ENCODE results near the gene SRPRB.
A peak's percentile ranks its signal among the peaks of the same experiment; 100 is the strongest.

Gene SRPRB

DNA sequence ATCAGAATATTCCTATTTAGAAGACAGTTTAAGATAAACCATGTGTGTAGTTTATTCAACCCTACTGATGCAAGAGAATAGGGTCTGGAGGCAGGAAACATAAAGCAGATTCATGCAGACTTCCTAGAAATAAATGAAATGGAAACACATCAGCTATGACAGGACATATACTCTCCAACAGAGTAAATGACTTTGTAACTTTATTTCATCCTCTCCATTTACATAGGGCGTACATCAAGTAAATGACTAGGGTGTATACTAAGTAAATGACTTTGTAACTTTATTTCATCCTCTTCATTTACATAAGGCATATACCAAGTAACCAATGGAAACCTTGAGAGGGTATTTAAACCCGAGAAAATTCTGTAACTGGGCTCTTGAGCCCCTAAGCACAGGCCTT is 17.6 kb upstream of the SRPRB start:
- Histone ChIP-seq H2AFZ (ENCODE audit: insufficient read depth, low read length, poor library complexity) (no peak overlapping the region), H3K36me3 (ENCODE audit: control insufficient read depth in 1 of 2, insufficient read depth in 2 of 2, low read length in 2 of 2) (no peaks in the 10 kb centered on the region), H3K4ac (ENCODE audit: low read depth, low read length) (no peak overlapping the region), H3K9me3 (ENCODE audit: insufficient read depth, low read depth, low read length) (peaks cover 5% of the 10 kb centered on the region), H3K4me3 (ENCODE audit: low read depth, low read length) (no peak overlapping the region), H4K12ac (ENCODE audit: low read depth, low read length) (no peak overlapping the region), H2BK12ac (ENCODE audit: low read length) (no peak overlapping the region), H3K79me2 (ENCODE audit: control insufficient read depth, insufficient read depth, low read length, poor library complexity) (no peaks in the 10 kb centered on the region), H3K23ac (ENCODE audit: low read length) (no peak overlapping the region), H4K8ac (ENCODE audit: low read depth, low read length) (no peak overlapping the region), H2AK5ac (ENCODE audit: low read length) (no peak overlapping the region), H3K4me1 (ENCODE audit: control insufficient read depth in 1 of 2, insufficient read depth in 2 of 2, low read length in 2 of 2) (no peaks in the 10 kb centered on the region), H2BK120ac (ENCODE audit: insufficient read depth, low read length, poor library complexity) (no peak overlapping the region), H2BK5ac (ENCODE audit: low read depth, low read length, poor library complexity) (no peak overlapping the region), H3K18ac (ENCODE audit: low read length) (no peak overlapping the region), H3K14ac (ENCODE audit: low read length) (no peak overlapping the region), H3K79me1 (ENCODE audit: low read length) (no peaks in the 10 kb centered on the region), H3K27ac (ENCODE audit: low read depth, low read length) (no peak overlapping the region), H3K9ac (ENCODE audit: low read length) (no peak overlapping the region), H3K27me3 (ENCODE audit: insufficient read depth, low read length) (no peaks in the 10 kb centered on the region), H3K4me2 (ENCODE audit: low read length) (no peak overlapping the region), H4K91ac (ENCODE audit: low read depth, low read length) (no peak overlapping the region)
- DNase-seq: no peak
- no CpG with 5 or more reads among the region's 2 CpGs for WGBS (ENCODE audit: extremely low coverage, insufficient coverage, insufficient read length)

GRCh38 chr3:133792171-133792763 is 13.3 kb upstream of the SRPRB start:
- H2BK5ac ChIP-seq (ENCODE audit: low read depth, low read length, poor library complexity): no peak overlapping the region
- no peak overlapping the region for H3K4ac ChIP-seq (ENCODE audit: low read depth, low read length)
- 100% methylated on average over 1 of the region's 9 CpGs for WGBS (ENCODE audit: extremely low coverage, insufficient coverage, insufficient read length)
- H4K12ac ChIP-seq (ENCODE audit: low read depth, low read length): no peak overlapping the region
- no peak overlapping the region for H3K4me2 ChIP-seq (ENCODE audit: low read length)
- no peak overlapping the region for H2AFZ ChIP-seq (ENCODE audit: insufficient read depth, low read length, poor library complexity)
- H2BK12ac ChIP-seq (ENCODE audit: low read length): no peak overlapping the region
- no peak overlapping the region for H4K8ac ChIP-seq (ENCODE audit: low read depth, low read length)
- peak in 1 of 2 donors; percentile 5 for DNase-seq
- H2BK120ac ChIP-seq (ENCODE audit: insufficient read depth, low read length, poor library complexity): no peak overlapping the region
- H3K9ac ChIP-seq (ENCODE audit: low read length): no peak overlapping the region
- H3K4me3 ChIP-seq (ENCODE audit: low read depth, low read length): no peak overlapping the region
- no peak overlapping the region for H3K14ac ChIP-seq (ENCODE audit: low read length)
- H3K79me2 ChIP-seq (ENCODE audit: control insufficient read depth, insufficient read depth, low read length, poor library complexity): no peaks in the 10 kb centered on the region
- H3K36me3 ChIP-seq (ENCODE audit: control insufficient read depth in 1 of 2, insufficient read depth in 2 of 2, low read length in 2 of 2): no peaks in the 10 kb centered on the region
- no peaks in the 10 kb centered on the region for H3K4me1 ChIP-seq (ENCODE audit: control insufficient read depth in 1 of 2, insufficient read depth in 2 of 2, low read length in 2 of 2)
- H3K9me3 ChIP-seq (ENCODE audit: insufficient read depth, low read depth, low read length): peaks cover 5% of the 10 kb centered on the region
- H2AK5ac ChIP-seq (ENCODE audit: low read length): no peak overlapping the region
- H3K27me3 ChIP-seq (ENCODE audit: insufficient read depth, low read length): no peaks in the 10 kb centered on the region
- H4K91ac ChIP-seq (ENCODE audit: low read depth, low read length): no peak overlapping the region
- H3K18ac ChIP-seq (ENCODE audit: low read length): no peak overlapping the region
- H3K23ac ChIP-seq (ENCODE audit: low read length): no peak overlapping the region
- no peak overlapping the region for H3K27ac ChIP-seq (ENCODE audit: low read depth, low read length)
- no peaks in the 10 kb centered on the region for H3K79me1 ChIP-seq (ENCODE audit: low read length)

GRCh38 chr3:133797396-133798105 is 8.1 kb upstream of the SRPRB start:
- Histone ChIP-seq H2AFZ (ENCODE audit: insufficient read depth, low read length, poor library complexity) (no peak overlapping the region), H2BK120ac (ENCODE audit: insufficient read depth, low read length, poor library complexity) (no peak overlapping the region), H3K9me3 (ENCODE audit: insufficient read depth, low read depth, low read length) (peaks cover 2% of the 10 kb centered on the region), H3K18ac (ENCODE audit: low read length) (no peak overlapping the region), H3K23ac (ENCODE audit: low read length) (no peak overlapping the region), H3K14ac (ENCODE audit: low read length) (no peak overlapping the region), H2BK5ac (ENCODE audit: low read depth, low read length, poor library complexity) (no peak overlapping the region), H3K4me2 (ENCODE audit: low read length) (no peak overlapping the region), H2BK12ac (ENCODE audit: low read length) (no peak overlapping the region), H3K9ac (ENCODE audit: low read length) (no peak overlapping the region), H3K4me3 (ENCODE audit: low read depth, low read length) (no peak overlapping the region), H3K4ac (ENCODE audit: low read depth, low read length) (no peak overlapping the region), H4K12ac (ENCODE audit: low read depth, low read length) (no peak overlapping the region), H3K27me3 (ENCODE audit: insufficient read depth, low read length) (no peaks in the 10 kb centered on the region), H4K91ac (ENCODE audit: low read depth, low read length) (no peak overlapping the region), H3K27ac (ENCODE audit: low read depth, low read length) (no peak overlapping the region), H3K79me1 (ENCODE audit: low read length) (no peaks in the 10 kb centered on the region), H3K79me2 (ENCODE audit: control insufficient read depth, insufficient read depth, low read length, poor library complexity) (no peaks in the 10 kb centered on the region), H3K4me1 (ENCODE audit: control insufficient read depth in 1 of 2, insufficient read depth in 2 of 2, low read length in 2 of 2) (no peaks in the 10 kb centered on the region), H4K8ac (ENCODE audit: low read depth, low read length) (no peak overlapping the region), H2AK5ac (ENCODE audit: low read length) (no peak overlapping the region), H3K36me3 (ENCODE audit: control insufficient read depth in 1 of 2, insufficient read depth in 2 of 2, low read length in 2 of 2) (no peaks in the 10 kb centered on the region)
- WGBS (ENCODE audit: extremely low coverage, insufficient coverage, insufficient read length): no CpG with 5 or more reads among the region's 3 CpGs
- DNase-seq: peak; percentile 44 to 81

GRCh38 chr3:133799794-133800585 is 5.6 kb upstream of the SRPRB start:
- Histone ChIP-seq H4K12ac (ENCODE audit: low read depth, low read length) (no peak overlapping the region), H3K4me2 (ENCODE audit: low read length) (no peak overlapping the region)

More at GRCh38 chr3:133799794-133800585, 5.6 kb upstream of the SRPRB start:
- DNase-seq: peak; percentile 69 to 86
- Histone ChIP-seq H3K18ac (ENCODE audit: low read length) (no peak overlapping the region), H3K4me1 (ENCODE audit: control insufficient read depth in 1 of 2, insufficient read depth in 2 of 2, low read length in 2 of 2) (peaks cover 0 to under 1% of the 10 kb centered on the region in 2 experiments), H3K79me1 (ENCODE audit: low read length) (no peaks in the 10 kb centered on the region), H2AK5ac (ENCODE audit: low read length) (no peak overlapping the region), H3K36me3 (ENCODE audit: control insufficient read depth in 1 of 2, insufficient read depth in 2 of 2, low read length in 2 of 2) (no peaks in the 10 kb centered on the region), H4K8ac (ENCODE audit: low read depth, low read length) (no peak overlapping the region), H2AFZ (ENCODE audit: insufficient read depth, low read length, poor library complexity) (no peak overlapping the region), H4K91ac (ENCODE audit: low read depth, low read length) (no peak overlapping the region), H3K23ac (ENCODE audit: low read length) (peak overlapping the region; percentile 3), H2BK120ac (ENCODE audit: insufficient read depth, low read length, poor library complexity) (no peak overlapping the region), H3K27me3 (ENCODE audit: insufficient read depth, low read length) (no peaks in the 10 kb centered on the region), H3K9ac (ENCODE audit: low read length) (no peak overlapping the region), H3K4ac (ENCODE audit: low read depth, low read length) (no peak overlapping the region), H3K9me3 (ENCODE audit: insufficient read depth, low read depth, low read length) (peaks cover 2% of the 10 kb centered on the region), H3K14ac (ENCODE audit: low read length) (no peak overlapping the region), H2BK12ac (ENCODE audit: low read length) (no peak overlapping the region), H3K4me3 (ENCODE audit: low read depth, low read length) (no peak overlapping the region), H3K79me2 (ENCODE audit: control insufficient read depth, insufficient read depth, low read length, poor library complexity) (no peaks in the 10 kb centered on the region), H2BK5ac (ENCODE audit: low read depth, low read length, poor library complexity) (no peak overlapping the region), H3K27ac (ENCODE audit: low read depth, low read length) (no peak overlapping the region)
- no CpG with 5 or more reads among the region's 7 CpGs for WGBS (ENCODE audit: extremely low coverage, insufficient coverage, insufficient read length)
